ENCODE data around the gene KPNA2.
A peak's percentile ranks its signal among the peaks of the same experiment; 100 is the strongest.
"Not testable (repeated sequence)": the region's sequence is repeated elsewhere in the genome, so short reads cannot be mapped to it uniquely, and the experiment has no call there.

KPNA2 gene

DNA sequence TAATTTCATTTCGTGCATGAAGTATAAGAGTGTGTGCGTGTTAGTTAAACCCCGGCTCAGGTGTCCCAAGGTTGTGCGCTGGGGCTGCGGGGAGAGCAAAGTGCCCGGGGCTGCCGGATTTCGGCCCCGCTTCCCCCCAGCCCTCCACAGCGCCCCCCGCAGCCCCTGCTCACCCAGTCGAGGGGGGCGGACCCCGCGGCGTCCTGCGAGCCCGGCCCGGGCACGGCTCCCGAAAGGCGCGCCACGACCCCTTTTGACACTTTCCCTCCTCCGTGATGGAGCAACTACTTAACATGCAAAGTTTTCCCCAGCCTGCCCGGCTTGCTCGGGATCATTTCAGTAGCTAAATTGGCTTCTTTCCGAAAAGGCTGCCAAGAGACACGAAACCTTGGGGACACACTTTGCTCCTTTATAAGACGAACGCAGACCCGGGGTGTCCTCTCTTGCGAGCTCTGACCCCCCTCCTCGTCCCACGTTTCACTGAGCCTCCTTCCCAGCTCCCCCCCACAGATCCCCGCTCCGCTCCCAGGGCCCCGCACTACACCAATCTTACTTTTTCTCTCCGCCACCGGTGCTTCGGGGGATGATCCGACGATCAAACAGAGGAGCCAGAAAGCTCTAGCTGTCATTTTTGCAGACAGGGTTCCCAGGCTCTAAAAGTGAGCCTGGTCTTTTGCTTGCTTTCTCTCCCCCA lies 39.8 kb upstream of the KPNA2 start:
- H3K9ac ChIP-seq (ENCODE audit: low read depth, low read length, poor library complexity, severe bottlenecking), result peak overlapping the region; percentile 30
- TF ChIP-seq EZH2phosphoT487 (IDR thresholded peaks at IDR 0.05; ENCODE audit: borderline replicate concordance), result no peak
- TF ChIP-seq, protein P1, sequence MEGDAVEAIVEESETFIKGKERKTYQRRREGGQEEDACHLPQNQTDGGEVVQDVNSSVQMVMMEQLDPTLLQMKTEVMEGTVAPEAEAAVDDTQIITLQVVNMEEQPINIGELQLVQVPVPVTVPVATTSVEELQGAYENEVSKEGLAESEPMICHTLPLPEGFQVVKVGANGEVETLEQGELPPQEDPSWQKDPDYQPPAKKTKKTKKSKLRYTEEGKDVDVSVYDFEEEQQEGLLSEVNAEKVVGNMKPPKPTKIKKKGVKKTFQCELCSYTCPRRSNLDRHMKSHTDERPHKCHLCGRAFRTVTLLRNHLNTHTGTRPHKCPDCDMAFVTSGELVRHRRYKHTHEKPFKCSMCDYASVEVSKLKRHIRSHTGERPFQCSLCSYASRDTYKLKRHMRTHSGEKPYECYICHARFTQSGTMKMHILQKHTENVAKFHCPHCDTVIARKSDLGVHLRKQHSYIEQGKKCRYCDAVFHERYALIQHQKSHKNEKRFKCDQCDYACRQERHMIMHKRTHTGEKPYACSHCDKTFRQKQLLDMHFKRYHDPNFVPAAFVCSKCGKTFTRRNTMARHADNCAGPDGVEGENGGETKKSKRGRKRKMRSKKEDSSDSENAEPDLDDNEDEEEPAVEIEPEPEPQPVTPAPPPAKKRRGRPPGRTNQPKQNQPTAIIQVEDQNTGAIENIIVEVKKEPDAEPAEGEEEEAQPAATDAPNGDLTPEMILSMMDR (conservative IDR thresholded peaks at IDR 0.05; ENCODE audit: low read length), result 0 out of 2 replicates have a peak, but pooled peaks have one; percentile 12
- peak overlapping the region; percentile 76 for H3K4me2 ChIP-seq (ENCODE audit: low read depth, low read length, poor library complexity, severe bottlenecking)
- H3K79me2 ChIP-seq (ENCODE audit: insufficient read depth, low read length), result no peaks in the 10 kb centered on the region; the same call in 1 of the 2 replicates
- peaks cover 10% of the 10 kb centered on the region for H3K4me1 ChIP-seq (ENCODE audit: insufficient read depth, low read length, poor library complexity, severe bottlenecking)
- H4K20me1 ChIP-seq (ENCODE audit: insufficient read depth, low read length, poor library complexity, severe bottlenecking), result no peaks in the 10 kb centered on the region
- H3K4me3 ChIP-seq (ENCODE audit: low read length, poor library complexity, severe bottlenecking), result peak overlapping the region; percentile 97
- H3K27me3 ChIP-seq (ENCODE audit: insufficient read depth, low read length, poor library complexity, severe bottlenecking), result no peaks in the 10 kb centered on the region
- no peaks in the 10 kb centered on the region for H3F3A ChIP-seq (ENCODE audit: low read depth)
- peak overlapping the region; percentile 13; the same call in 1 of the 2 replicates for H2AFZ ChIP-seq (ENCODE audit: low read length)
- H3K9me2 ChIP-seq (replicated peaks; ENCODE audit: low read depth, low read length), result no peaks in the 10 kb centered on the region
- no peaks in the 10 kb centered on the region for H3K36me3 ChIP-seq (ENCODE audit: insufficient read depth, low read length)
- H3K9me3 ChIP-seq (ENCODE audit: insufficient read depth, low read depth, low read length), result no peaks in the 10 kb centered on the region

DNA sequence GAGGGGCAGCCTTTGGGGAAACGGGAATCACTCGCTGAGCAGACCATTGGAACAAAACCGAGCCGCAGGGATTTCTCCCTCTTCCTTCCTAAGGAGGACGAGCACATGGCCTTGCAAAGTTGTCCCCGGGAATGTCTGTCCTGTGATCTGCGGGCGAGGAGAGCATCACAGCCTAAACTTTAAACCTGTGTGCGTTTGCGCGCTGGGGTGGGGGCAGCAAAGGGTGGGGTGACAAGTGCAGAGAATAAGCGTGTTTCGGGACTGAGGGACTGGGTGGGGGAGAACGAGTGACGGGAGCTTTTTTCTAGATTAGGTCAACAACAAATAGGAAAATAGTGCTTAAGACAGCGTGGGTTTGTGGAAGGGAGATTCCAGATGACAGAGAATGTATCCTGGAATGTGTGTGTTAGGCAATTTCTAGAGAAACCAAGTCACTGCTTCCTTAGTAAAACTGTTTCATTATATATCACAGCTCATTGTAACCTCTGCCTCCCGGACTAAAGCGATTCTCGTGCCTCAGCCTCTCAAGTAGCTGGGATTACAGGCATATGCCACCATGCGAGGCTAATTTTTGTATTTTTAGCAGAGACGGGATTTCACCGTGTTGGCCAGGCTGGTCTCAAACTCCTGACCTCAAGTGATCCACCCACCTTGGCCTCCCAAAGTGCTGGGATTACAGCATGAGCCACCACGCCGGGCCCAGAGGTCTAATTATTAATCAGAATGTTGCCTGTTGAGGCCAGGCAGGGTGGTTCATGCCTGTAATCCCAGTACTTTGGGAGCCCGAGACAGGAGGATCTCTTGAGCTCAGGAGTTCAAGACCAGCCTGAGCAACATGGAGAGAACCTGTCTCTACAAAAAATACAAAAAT lies 39.0 kb upstream of the KPNA2 start, which contains the start of gene C17orf58:
Gene C17orf58, minus strand, starts transcription at position 169 of the 871 bp plus-strand sequence. CDS start 271 bp downstream, outside the sequence.
- Histone ChIP-seq H3K4me3 (ENCODE audit: low read length, poor library complexity, severe bottlenecking) (peak within 1 kb of the TSS; percentile 97), H3K4me1 (ENCODE audit: insufficient read depth, low read length, poor library complexity, severe bottlenecking) (peaks cover 10% of the 10 kb centered on the region), H3K4me2 (ENCODE audit: low read depth, low read length, poor library complexity, severe bottlenecking) (peak within 1 kb of the TSS; percentile 76), H2AFZ (ENCODE audit: low read length) (peak within 1 kb of the TSS; percentile 13; the same call in 1 of the 2 replicates), H3K9ac (ENCODE audit: low read depth, low read length, poor library complexity, severe bottlenecking) (peak within 1 kb of the TSS; percentile 30)
- not testable (repeated sequence) for H4K20me1 ChIP-seq (ENCODE audit: insufficient read depth, low read length, poor library complexity, severe bottlenecking); H3K27me3 ChIP-seq (ENCODE audit: insufficient read depth, low read length, poor library complexity, severe bottlenecking); H3K9me3 ChIP-seq (ENCODE audit: insufficient read depth, low read depth, low read length); H3K79me2 ChIP-seq (ENCODE audit: insufficient read depth, low read length); H3F3A ChIP-seq (ENCODE audit: low read depth); H3K36me3 ChIP-seq (ENCODE audit: insufficient read depth, low read length); H3K9me2 ChIP-seq (replicated peaks; ENCODE audit: low read depth, low read length)

DNA sequence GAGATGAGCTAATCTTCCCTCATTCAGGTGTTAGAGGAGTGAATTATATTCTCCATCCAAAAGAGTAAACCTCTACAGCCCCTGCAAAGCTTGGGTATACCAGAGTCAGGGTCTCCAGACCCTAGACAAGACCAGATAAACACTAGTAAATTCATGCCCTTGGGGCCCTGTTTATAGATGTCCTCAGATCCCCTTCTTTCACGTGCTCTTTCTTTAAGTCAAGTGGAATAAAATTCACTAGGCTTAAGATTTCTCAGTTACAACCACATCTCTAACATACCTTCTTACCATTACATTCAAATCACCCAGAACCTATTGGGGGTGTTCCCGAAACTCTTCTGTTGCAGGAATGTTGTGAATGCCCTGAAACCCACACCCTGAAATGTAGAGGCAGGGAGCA lies 37.1 kb upstream of the KPNA2 start:
- H3K4me3 ChIP-seq (ENCODE audit: low read length, poor library complexity, severe bottlenecking), result no peak overlapping the region
- peaks cover 10% of the 10 kb centered on the region for H3K4me1 ChIP-seq (ENCODE audit: insufficient read depth, low read length, poor library complexity, severe bottlenecking)

More for the DNA sequence above, 37.1 kb upstream of the KPNA2 start:
- no peaks in the 10 kb centered on the region for H3K9me3 ChIP-seq (ENCODE audit: insufficient read depth, low read depth, low read length)
- no peaks in the 10 kb centered on the region for H3K36me3 ChIP-seq (ENCODE audit: insufficient read depth, low read length)
- no peak overlapping the region for H3K4me2 ChIP-seq (ENCODE audit: low read depth, low read length, poor library complexity, severe bottlenecking)
- no peaks in the 10 kb centered on the region; the same call in 1 of the 2 replicates for H3K79me2 ChIP-seq (ENCODE audit: insufficient read depth, low read length)
- H2AFZ ChIP-seq (ENCODE audit: low read length), result no peak overlapping the region
- H3K9me2 ChIP-seq (replicated peaks; ENCODE audit: low read depth, low read length), result no peaks in the 10 kb centered on the region
- TF ChIP-seq EZH2phosphoT487 (IDR thresholded peaks at IDR 0.05; ENCODE audit: borderline replicate concordance), result no peak
- TF ChIP-seq, protein P1 (conservative IDR thresholded peaks at IDR 0.05; ENCODE audit: low read length), result no peak
- no peaks in the 10 kb centered on the region for H3F3A ChIP-seq (ENCODE audit: low read depth)
- no peaks in the 10 kb centered on the region for H4K20me1 ChIP-seq (ENCODE audit: insufficient read depth, low read length, poor library complexity, severe bottlenecking)
- no peaks in the 10 kb centered on the region for H3K27me3 ChIP-seq (ENCODE audit: insufficient read depth, low read length, poor library complexity, severe bottlenecking)
- no peak overlapping the region for H3K9ac ChIP-seq (ENCODE audit: low read depth, low read length, poor library complexity, severe bottlenecking)

Measured in Loucy (cell line).